GM12865 (cell line): ENCODE results near the gene ELF1.

Source experiments
- DNase-seq: peaks from one replicate; pipeline ENCODE4 v3.0.0; 2010; ENCODE audit warnings: low read depth
- H3K4me3 ChIP-seq: 2 replicates; pipeline ENCODE4 v1.5.1; 2011; ENCODE audit warnings: mild to moderate bottlenecking, low read depth, low read length, control low read depth
- CTCF ChIP-seq: IDR thresholded peaks from 2 replicates; pipeline ENCODE4 v1.5.1; 2011; ENCODE audit warnings: low read length, control low read depth, low read depth, inconsistent platforms; ENCODE audit not compliant: insufficient read depth; ENCODE audit errors: missing control alignments

ELF1 gene

GRCh38 chr13:41006306-41006705 is 12.8 kb downstream of the ELF1 start:
- peak overlapping the region; percentile 47 for H3K4me3 ChIP-seq
- peak; percentile 41 for DNase-seq
- TF ChIP-seq CTCF, result no peak

- H3K4me3 ChIP-seq, result peak overlapping the region; percentile 49
- TF ChIP-seq CTCF, result no peak
- DNase-seq, result no peak
Observed at GRCh38 chr13:41005704-41006103, 13.4 kb downstream of the ELF1 start.

- no peak for TF ChIP-seq CTCF
- peak; percentile 89 for DNase-seq
- H3K4me3 ChIP-seq, result peak overlapping the region; percentile 49
Observed at GRCh38 chr13:41004875-41005693, 14.0 kb downstream of the ELF1 start.

- DNase-seq, result no peak
- no peak overlapping the region for H3K4me3 ChIP-seq
- TF ChIP-seq CTCF, result no peak
Observed at GRCh38 chr13:41002606-41003005, 16.5 kb downstream of the ELF1 start.

GRCh38 chr13:41001695-41002094 is 17.4 kb downstream of the ELF1 start:
- H3K4me3 ChIP-seq, result no peak overlapping the region
- DNase-seq, result no peak
- TF ChIP-seq CTCF, result no peak

GRCh38 chr13:40999416-40999815 is 19.7 kb downstream of the ELF1 start:
- no peak for TF ChIP-seq CTCF
- no peak for DNase-seq
- H3K4me3 ChIP-seq, result no peak overlapping the region
